ENCODE data around the gene TAS2R20. TPM values are rescaled to one million over a fixed set of nuclear protein-coding genes. Genes with fewer than 3 reads are reported as not detected.

TAS2R20 gene
- total and polyA plus RNA-seq, 12 donors: 0.13 to 0.64 (median 0.38) TPM

- Histone ChIP-seq H3K27ac (no peak overlapping the region), H3K4me1 (no peaks in the 10 kb centered on the region), H3K27me3 (no peaks in the 10 kb centered on the region), H3K9me3 (peaks cover 0 to 10% (median 5%) of the 10 kb centered on the region in 11 donors), H3K4me3 (no peak overlapping the region), H3K36me3 (peaks cover 0 to 24% (median 0%) of the 10 kb centered on the region in 9 donors)
- no peak for DNase-seq
- TF ChIP-seq, protein P1, sequence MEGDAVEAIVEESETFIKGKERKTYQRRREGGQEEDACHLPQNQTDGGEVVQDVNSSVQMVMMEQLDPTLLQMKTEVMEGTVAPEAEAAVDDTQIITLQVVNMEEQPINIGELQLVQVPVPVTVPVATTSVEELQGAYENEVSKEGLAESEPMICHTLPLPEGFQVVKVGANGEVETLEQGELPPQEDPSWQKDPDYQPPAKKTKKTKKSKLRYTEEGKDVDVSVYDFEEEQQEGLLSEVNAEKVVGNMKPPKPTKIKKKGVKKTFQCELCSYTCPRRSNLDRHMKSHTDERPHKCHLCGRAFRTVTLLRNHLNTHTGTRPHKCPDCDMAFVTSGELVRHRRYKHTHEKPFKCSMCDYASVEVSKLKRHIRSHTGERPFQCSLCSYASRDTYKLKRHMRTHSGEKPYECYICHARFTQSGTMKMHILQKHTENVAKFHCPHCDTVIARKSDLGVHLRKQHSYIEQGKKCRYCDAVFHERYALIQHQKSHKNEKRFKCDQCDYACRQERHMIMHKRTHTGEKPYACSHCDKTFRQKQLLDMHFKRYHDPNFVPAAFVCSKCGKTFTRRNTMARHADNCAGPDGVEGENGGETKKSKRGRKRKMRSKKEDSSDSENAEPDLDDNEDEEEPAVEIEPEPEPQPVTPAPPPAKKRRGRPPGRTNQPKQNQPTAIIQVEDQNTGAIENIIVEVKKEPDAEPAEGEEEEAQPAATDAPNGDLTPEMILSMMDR (IDR thresholded peaks at IDR 0.05): no peak
- 64 to 72% methylated on average over 3 of the region's 3 CpGs for WGBS, 2 donors
- no peak for ATAC-seq
- intact Hi-C loops (cut with DNase I): no loop called here
Measured at GRCh38 chr12:10994307-10994706, 3.8 kb downstream of the TAS2R20 start.

DNA sequence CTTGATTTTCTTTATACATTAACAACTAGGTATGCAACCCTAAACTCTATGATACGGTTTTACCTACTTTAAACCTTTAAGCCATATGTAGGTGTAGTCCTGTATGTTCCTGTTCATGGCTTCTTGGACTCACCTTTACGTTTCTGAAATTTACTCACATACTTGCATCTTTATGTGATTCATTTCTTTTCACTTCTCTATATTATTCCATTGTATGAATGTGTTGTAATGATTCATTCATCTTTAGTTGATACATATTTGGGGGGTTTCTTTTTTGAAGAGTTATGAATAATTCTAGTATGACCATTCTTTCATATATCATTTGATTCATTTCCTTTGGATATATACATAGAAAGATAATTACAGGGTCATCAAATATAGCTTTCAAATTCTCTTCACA is 9.0 kb downstream of the TAS2R20 start:
- intact Hi-C loops (cut with DNase I): no loop called here
- 97 to 98% methylated on average over 2 of the region's 2 CpGs for WGBS, 2 donors
- no peak for DNase-seq
- Histone ChIP-seq H3K27me3 (no peaks in the 10 kb centered on the region), H3K27ac (no peak overlapping the region), H3K9me3 (peaks cover 0 to 10% (median 5%) of the 10 kb centered on the region in 11 donors), H3K4me1 (no peaks in the 10 kb centered on the region), H3K36me3 (peaks cover 0 to 18% (median 0%) of the 10 kb centered on the region in 9 donors), H3K4me3 (no peak overlapping the region)
- ATAC-seq: no peak
- TF ChIP-seq, protein P1 (IDR thresholded peaks at IDR 0.05): no peak

DNA sequence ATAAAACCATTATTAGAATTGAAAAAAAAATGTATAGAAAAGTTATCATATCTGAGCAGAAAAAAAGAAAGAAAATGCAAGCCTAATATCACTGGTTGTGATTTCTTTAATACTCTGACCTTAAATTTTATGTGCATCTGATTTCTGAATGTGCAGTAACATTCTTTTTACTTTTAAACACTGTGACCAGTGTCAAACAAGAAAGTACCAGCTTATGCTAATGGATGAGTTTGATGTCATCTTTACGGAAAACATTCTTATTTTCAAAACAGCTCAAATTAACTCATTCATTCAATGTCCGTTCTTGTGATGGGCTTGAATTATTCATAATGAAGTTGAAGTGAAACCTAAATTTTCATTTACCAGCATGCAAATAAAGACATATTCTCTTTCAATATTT is 11.3 kb downstream of the TAS2R20 start, which contains the start of gene TAS2R50:
Gene TAS2R50, minus strand, starts transcription at position 101 of the 400 bp plus-strand sequence. Its CDS starts 52 bp downstream, at position 49.
- peaks cover 0 to 10% (median 5%) of the 10 kb centered on the region in 11 donors for H3K9me3 ChIP-seq
- TF ChIP-seq, protein P1 (IDR thresholded peaks at IDR 0.05): no peak
- H3K4me3 ChIP-seq: no peak within 1 kb of the TSS
- no peak within 1 kb of the TSS for H3K27ac ChIP-seq
- H3K27me3 ChIP-seq: no peaks in the 10 kb centered on the region
- WGBS, 2 donors: 50 to 74% methylated on average over 2 of the region's 2 CpGs
- no peak for DNase-seq
- intact Hi-C loops (cut with DNase I): no loop called here
- H3K4me1 ChIP-seq: no peaks in the 10 kb centered on the region
- peaks cover 0 to 11% (median 0%) of the 10 kb centered on the region in 9 donors for H3K36me3 ChIP-seq
- no peak for ATAC-seq

DNA sequence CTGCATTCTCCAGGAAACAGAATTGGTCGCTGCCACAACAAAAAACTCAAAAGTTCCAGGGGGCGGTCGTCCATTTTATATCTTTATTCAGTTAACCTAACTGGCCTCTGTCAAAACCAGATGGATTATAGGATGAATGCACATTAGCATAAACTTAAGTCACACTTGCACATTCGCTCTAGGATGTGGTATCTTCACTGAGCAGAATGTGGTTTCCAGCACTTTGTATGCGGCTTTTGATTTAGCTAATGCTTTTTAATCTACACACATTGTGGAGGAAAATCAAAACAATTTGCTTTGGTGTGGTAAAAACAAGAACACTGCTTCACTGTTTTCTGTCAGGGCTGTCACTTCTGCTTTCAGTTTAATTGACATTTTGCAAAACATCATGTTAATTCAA is 15.9 kb downstream of the TAS2R20 start:
- no peak for ATAC-seq
- Histone ChIP-seq H3K4me3 (no peak overlapping the region), H3K4me1 (peaks cover 0 to 3% (median 0%) of the 10 kb centered on the region in 9 donors), H3K27me3 (no peaks in the 10 kb centered on the region), H3K9me3 (no peaks in the 10 kb centered on the region), H3K36me3 (no peaks in the 10 kb centered on the region), H3K27ac (no peak overlapping the region)
- TF ChIP-seq, protein P1 (IDR thresholded peaks at IDR 0.05): no peak
- DNase-seq: no peak
- intact Hi-C loops (cut with DNase I): no loop called here
- 91 to 93% methylated on average over 5 of the region's 5 CpGs for WGBS, 2 donors
